NCI-H2107 treated with DMSO at 0.1 percent for 48 hours (cell line): Measurements from ENCODE around the gene S100A4.

ENCODE experiments used
- DNase-seq: peaks from one replicate; lab custom pipeline; 2025; ENCODE audit not compliant: unreplicated experiment; lab: John Stamatoyannopoulos, UW

The S100A4 gene

GRCh38 chr1:153548722-153549688, 3.4 kb upstream of the S100A4 start, which contains the start of gene S100A3:
Gene S100A3, minus strand, starts transcription at chr1:153549258. Its CDS starts 773 bp downstream, at chr1:153548485.
- DNase-seq = no peak

DNA sequence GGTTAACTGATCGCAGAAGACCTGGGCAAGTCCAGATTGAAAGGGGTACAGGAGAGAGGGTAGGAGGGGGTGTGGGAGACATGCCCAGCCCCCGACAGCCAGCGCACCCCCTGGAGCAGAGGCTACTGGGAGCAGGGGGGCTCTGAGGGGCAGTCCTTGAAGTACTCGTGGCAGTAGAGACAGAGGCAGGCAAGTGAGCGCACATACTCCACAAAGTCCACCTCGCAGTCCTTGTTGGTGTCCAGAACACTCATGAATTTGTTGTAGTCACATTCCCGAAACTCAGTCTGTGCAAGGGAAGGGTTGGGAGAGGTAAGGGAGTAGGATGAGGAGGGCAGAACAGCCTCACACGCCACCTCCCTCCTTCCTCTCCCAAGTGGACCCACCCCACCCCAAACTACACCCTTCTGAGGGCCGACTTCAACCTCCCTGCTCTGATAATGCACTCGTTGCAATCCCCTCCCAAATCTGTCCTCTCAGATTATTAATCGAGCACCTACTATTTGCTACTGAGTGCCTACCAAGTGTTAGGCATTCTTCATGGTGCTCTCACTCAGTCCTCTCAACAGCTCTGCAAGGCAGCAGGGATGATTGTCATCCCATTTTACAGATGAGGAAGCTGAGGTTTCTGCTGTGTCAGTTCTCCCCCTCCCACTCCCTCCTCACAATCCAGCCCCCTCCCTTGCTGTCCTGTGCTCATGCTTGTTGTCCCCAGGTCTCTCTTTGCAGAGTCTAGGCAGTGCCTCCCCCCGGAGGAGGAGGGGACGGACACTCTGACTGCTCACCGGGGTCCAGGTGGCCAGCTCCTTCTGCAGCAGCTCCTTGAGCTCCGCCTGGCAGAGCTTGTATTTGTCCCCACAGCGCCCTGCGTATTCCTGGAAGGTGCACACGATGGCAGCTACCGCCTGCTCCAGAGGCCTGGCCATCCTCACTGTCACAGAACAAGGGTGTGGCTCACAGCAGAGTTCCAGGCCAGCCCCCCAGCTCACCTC, 2.2 kb upstream of the S100A4 start:
- DNase-seq = no peak

GRCh38 chr1:153546796-153547559, 1.4 kb upstream of the S100A4 start:
- DNase-seq = peak; percentile 83

GRCh38 chr1:153546371-153546770, 765 bp upstream of the S100A4 start:
- DNase-seq = no peak

DNA sequence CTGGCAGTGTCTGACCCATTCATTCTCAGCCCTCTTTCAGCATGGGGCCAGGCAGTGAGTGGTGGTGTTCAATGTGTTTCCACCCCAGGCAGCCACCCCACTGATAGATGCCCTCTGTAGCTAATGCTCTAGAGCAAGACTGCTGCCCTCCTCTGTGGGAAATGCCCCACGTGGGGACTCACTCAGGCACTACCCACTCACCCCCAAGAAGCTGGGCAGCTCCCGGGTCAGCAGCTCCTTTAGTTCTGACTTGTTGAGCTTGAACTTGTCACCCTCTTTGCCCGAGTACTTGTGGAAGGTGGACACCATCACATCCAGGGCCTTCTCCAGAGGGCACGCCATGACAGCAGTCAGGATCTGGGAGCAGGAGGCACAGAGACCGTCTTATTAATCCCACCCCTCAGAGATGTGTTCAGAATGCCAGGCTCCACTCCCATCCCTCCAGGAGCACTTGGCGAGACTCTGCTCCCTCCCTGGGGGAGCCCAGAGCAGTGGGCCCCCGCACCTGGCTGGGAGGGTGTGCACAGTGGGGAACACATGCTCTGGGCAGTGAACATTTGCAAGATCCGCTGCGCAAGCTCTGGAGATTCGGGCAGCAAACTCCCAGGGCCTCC, 1.0 kb downstream of the S100A4 start:
- DNase-seq = no peak

- no peak for DNase-seq
Observed at GRCh38 chr1:153543736-153544135, 1.9 kb downstream of the S100A4 start.

DNA sequence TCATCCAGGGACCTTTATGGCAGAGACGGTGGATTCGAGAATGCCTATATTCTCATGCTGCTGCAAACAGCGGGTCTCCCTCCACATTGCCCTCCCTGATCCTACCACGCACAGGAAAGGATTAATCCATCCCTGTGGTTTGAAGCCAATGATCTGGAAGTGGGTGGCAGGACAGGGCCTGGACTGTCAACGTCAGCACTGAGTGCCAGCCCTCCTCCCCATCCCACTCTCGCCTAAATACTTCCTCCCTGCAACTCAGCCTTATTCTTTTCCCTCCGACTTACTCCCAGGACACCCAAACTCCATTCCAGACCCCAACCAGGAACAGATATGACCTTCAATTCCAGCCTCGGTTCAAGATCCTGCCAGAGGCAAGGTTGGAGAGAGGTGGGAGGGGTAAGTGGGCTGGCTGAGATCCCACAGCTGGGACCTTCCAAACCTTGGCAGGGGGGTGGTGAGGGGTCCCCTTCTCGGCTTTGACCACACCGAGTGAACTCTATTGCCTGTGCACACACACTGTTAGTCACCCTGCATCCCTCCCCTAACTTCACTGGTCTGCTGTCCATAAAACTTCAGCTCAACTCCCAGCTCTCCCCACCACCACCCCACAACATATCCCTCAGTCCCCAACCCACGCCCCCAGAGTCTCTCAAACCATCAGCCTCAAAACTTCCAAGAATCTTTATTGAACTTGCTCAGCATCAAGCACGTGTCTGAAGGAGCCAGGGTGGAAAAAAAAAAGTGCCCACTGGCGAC, 2.5 kb downstream of the S100A4 start:
- DNase-seq = no peak

GRCh38 chr1:153541641-153542590, 3.7 kb downstream of the S100A4 start:
- no peak for DNase-seq

DNA sequence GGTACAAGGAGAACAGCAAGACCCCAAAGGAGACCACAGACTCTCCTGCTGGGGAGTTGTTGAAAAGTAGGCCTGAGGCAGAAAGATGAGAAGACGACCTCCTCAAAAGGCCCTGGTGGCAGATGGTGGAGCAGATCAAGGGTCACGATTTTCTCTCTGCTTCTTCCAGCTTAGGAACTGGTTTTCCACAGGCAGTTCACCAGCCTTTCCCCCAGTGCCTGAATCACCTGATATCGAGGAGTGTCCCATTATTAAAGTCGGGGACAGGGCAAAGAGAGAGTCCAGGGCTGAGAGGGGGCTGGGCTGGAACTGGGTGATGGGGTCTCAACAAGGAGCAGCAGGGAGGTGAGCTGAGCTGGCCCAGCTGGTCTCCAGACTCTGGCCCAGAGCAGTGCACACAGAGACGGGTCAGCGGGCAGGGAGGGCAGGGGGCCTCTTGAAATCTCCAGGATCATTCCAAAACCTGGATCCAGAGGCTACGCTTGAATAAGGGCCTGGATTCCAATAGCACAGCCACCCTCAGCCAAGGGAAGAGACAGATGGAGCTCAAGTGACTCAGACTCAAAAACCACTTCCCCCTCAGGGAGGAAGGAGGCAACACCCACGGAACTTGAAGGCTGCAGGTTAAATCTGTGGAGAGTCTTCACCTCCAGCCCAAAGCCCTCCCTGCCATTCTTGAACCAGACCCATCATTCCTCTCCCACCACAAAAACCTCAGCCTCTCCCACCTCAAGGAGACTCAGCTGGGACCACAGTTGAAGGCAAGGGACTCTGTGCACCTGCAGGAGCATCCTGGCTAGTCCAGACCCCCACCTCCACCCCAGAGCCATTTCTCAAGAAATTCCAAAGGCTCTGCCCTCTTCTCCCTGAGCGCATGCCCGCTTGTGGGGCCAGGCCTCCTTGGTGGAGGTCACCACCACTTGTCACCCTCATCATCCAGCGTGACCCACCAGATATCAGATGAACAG, 4.9 kb downstream of the S100A4 start, which contains the start of gene S100A5:
Gene S100A5 (minus strand): TSS at position 541 of the 968 bp plus-strand sequence. CDS start 743 bp downstream, outside the sequence.
- no peak for DNase-seq

GRCh38 chr1:153539395-153540093, 6.1 kb downstream of the S100A4 start:
- no peak for DNase-seq

DNA sequence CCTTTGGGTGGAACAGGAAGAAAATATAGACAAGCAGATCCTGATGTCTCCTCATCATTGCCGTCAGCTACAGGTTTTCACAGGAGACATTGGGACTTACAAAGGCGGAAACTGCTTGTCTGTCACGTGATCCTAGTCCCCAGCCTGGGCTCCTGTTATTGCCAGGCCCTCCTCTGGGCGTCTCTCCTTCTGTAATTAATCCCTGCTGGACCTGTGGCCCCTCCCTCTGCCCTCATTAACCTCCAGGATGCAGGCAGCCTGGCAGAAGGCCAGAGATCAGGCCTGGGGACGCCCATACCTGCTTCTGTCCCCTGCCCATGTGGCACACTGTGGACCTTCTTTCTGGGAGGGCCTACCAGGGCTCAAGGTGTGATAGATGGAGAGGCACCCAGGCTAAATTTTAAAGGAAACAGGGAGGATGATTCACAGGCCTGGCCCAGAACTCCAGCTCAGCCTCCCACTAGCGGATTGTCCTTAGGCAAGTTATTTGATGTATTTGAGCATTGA, 7.2 kb downstream of the S100A4 start:
- DNase-seq = peak; percentile 84

DNA sequence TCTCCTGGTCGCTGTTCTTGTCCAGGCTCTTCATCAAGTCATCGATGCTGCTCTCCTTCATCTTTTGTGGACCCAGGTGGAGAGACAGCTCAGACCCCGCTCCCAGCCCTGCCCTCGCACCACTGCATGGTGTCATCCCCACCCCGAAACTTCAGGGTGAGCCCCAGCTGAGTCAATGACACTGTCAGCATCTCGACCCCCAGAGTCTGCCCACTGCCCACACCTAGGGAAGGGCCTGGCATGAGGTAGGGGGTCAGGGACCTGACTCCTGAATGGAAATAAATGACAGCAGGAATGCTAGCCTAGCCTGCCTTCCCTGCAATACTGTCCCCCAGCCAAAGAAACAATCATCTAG, 8.3 kb downstream of the S100A4 start:
- no peak for DNase-seq

- DNase-seq = no peak
Observed at GRCh38 chr1:153536671-153537375, 8.8 kb downstream of the S100A4 start.

DNA sequence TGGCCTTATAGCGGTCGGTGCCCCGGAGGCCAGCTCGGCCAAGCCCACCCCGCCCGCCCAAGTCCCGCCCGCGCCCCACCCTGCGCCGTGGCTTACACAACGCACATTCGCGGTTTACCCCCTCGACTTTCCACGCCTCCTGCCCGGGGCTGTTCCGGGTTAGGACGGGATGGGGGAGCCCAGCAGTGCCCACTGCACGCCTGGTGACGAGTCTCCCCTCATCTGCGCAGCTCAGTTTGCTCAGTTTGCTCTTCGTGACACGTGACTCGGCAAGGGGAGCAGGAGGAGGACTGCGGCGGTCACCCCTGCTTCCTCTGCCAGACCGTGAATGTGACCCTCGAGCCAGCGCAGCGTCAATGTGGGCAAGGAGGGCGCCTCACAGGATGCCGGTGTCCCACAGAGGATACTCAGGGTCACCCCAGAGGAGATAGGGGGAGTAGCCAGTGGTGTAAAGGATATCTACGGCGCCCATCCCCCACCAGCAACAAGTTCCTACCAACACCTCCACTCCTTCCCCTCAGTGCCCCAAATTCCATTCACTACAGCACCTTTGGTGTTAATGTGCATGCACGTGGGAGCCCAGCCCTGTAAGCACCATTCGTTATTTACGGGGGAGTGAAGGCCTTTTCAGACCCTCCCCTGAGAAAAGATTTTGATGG, 9.5 kb downstream of the S100A4 start:
- DNase-seq = peak; percentile 76
